Erythroblast (primary cell): ENCODE data around the gene KCNMB1.

Experiments used
- GATA1 ChIP-seq: IDR thresholded peaks from 2 replicates; pipeline ENCODE4 v1.6.1; 2011; ENCODE audit warnings: low read depth, mild to moderate bottlenecking, control low read depth, low read length, moderate library complexity
- POLR2A ChIP-seq: IDR thresholded peaks from 2 replicates; pipeline ENCODE4 v1.6.1; 2011; ENCODE audit warnings: mild to moderate bottlenecking, low read length

DNA sequence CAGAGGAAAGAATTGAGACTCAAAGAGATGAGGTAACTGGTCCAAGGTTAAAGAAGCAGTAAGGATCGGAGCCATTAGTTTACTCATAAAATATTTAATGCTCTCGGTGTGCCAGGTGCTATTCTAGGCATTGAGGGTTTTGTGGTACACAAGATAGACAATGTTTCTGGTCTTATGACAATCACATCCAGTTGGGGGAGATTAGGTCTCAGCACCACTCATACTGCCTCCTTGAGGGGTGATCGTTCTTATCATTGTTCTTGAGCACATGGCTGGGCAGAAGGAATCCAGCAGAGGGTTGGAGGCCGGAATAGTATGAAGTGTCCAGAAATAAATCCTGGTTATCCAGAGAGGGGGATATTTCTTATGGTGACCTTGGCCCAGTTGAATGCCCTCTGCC is 50.9 kb downstream of the KCNMB1 start:
- TF ChIP-seq POLR2A (no peak), GATA1 (no peak)
